ENCODE data around the gene SMYD1.

Gene SMYD1

GRCh38 chr2:88147145-88147544, 79.5 kb downstream of the SMYD1 start:
- no peak for DNase-seq (ENCODE audit: low spot score)

DNA sequence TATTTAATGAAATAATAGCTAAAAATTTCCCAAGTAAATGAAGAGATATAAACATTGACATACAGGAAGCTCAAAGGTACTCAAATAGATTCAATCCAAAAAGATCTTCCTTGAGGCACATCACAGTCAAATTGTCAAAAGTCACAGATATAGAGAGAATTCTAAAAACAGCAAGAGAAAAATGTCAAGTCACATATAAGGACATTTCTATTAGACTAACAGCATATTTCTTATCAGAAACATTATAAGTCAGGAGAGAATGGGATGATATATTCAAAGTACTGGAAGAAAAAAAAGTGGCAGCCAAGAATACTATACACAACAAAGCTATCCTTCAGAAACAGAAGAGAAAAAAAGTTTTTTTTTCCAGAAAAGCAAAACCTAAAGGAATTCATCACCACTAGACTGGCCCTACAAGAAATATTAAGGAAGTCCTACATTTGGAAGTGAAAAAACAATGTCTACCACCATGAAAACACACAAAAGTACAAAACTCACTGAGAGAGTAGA, 81.4 kb downstream of the SMYD1 start:
- no peak for DNase-seq (ENCODE audit: low spot score)

- no peak for DNase-seq (ENCODE audit: low spot score)
These were observed 91.9 kb downstream of the SMYD1 start for GRCh38 chr2:88159481-88159880.

GRCh38 chr2:88159955-88160415, 92.4 kb downstream of the SMYD1 start:
- peak; percentile 84 for DNase-seq (ENCODE audit: low spot score)

- no peak for DNase-seq (ENCODE audit: low spot score)
These were observed 92.9 kb downstream of the SMYD1 start for GRCh38 chr2:88160517-88160916.

- DNase-seq (ENCODE audit: low spot score): no peak
These were observed 94.0 kb downstream of the SMYD1 start for GRCh38 chr2:88161446-88162244.
